GM12873 (cell line): ENCODE data around the gene GSTM5.

ENCODE experiments used
- CTCF ChIP-seq: IDR thresholded peaks from 2 replicates; pipeline ENCODE4 v1.5.1; 2012; ENCODE audit warnings: low read depth, mild to moderate bottlenecking, moderate library complexity, low read length, control low read depth; ENCODE audit not compliant: insufficient read depth; ENCODE audit errors: missing control alignments

The GSTM5 gene

GRCh38 chr1:109721042-109721441 is 9.0 kb downstream of the GSTM5 start:
- TF ChIP-seq CTCF, result no peak

DNA sequence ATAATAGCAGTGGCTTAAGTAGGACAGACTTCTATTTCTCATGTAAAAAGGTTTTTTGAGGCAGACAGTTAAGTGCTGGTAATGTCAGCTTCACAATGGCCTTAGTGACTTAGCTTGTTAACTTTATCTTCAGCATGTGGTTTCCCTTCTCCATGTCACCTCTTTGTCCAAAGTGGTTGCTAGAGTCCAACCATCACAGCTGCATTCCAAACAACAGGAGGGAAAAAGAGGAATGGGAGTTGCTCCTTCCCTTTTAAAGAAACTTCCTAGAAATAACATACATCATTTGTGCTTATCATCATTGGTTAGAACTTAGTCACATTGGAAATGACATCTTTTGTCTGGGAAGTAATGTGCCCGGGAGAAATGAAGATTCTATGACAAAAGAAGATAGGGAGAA is 9.9 kb downstream of the GSTM5 start:
- TF ChIP-seq CTCF, result no peak

GRCh38 chr1:109722908-109723691 is 11.0 kb downstream of the GSTM5 start:
- no peak for TF ChIP-seq CTCF

DNA sequence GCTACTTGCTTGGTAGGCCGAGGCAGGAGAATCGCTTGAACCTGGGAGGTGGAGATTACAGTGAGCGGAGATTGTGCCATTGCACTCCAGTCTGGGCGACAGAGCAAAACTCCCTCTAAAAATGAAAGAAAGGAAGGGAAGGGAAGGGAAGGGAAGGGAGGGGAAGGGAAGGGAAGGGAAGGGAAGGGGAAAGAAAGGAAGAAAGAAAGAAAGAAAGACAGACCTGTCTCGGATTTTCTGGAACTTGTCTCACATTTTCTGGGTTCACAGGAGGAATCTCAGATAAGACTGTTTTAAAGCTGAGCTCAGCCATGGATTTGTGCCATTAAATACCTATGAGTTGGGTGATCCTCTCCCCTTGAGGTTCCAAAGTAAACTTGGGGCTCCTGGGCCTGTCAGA is 12.9 kb downstream of the GSTM5 start:
- no peak for TF ChIP-seq CTCF

GRCh38 chr1:109725510-109725909 is 13.5 kb downstream of the GSTM5 start:
- no peak for TF ChIP-seq CTCF

DNA sequence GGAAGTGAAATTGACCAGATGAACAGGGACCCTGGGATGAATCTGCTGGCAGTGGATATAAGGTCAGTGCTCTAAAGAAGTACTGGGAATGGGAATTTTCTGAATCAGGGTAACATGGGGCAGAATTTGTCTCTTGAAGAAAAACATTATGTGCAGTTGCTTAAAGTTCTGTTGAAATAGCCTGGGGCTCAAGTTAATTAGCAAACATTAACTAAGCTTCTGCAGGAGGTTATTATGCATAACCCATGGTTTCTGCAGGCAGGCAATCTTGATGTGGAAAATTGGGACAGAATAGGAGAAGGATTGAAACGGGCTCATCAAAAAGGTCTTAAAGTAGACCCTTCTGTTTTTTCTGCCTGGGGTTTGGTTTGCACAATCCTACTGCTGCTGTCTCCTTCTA is 14.0 kb downstream of the GSTM5 start:
- TF ChIP-seq CTCF, result no peak

DNA sequence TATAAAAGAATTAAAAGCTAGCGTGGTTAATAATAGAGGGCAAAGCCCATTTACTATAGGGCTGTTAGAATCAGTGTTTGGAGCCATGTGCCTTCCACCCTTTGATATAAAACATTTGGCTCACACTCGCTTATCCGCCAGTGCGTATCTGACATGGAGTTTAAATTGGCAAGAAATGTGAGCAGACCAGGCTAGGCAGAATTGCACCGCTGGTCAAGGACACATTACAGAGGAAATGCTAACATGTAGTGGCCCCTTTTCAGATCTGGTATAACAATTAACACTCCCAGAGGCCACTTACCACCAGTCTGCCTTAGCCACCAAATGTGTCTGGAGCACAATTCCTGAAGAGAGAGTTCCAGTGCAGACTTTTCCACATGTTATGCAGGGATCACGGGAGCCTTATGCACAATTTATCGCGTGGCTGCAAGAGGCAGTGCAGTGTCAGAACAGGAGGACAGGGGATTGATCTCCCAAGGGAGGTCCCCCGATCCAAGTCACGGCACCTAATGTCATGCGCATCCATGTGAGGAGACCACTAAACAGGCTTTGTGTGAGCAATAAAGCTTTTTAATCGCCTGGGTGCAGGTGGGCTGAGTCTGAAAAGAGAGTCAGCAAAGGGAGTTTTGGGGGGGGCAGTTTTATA is 14.8 kb downstream of the GSTM5 start:
- TF ChIP-seq CTCF, result no peak
